ENCODE data around the gene QSER1.

GRCh38 chr11:32962016-32962415 lies 69.4 kb downstream of the QSER1 start:
- no peak for TF ChIP-seq RAD21 (CRISPR knock-in tag; conservative IDR thresholded peaks at IDR 0.05 in 1 of 2, IDR thresholded peaks at IDR 0.05 in 1 of 2)
- TF ChIP-seq NR0B1 (IDR thresholded peaks at IDR 0.05; ENCODE audit: partially characterized antibody), result no peak
- TF ChIP-seq USF2 (CRISPR knock-in tag; IDR thresholded peaks at IDR 0.05), result no peak
- TF ChIP-seq NFYB (IDR thresholded peaks at IDR 0.05; ENCODE audit: extremely low read depth, insufficient read length), result no peak
- no peak for TF ChIP-seq HIVEP1 (CRISPR knock-in tag; IDR thresholded peaks at IDR 0.05)
- no peak for TF ChIP-seq CCAR2 (IDR thresholded peaks at IDR 0.05; ENCODE audit: low read depth, low read length)
- no peak for TF ChIP-seq POLR2A (conservative IDR thresholded peaks at IDR 0.05)
